Psoas muscle (tissue), 8 donors: Measurements from ENCODE around the gene PLIN3. TPM values are rescaled to one million over a fixed set of nuclear protein-coding genes. Genes with fewer than 3 reads are reported as not detected.
"Not testable (repeated sequence)": the region's sequence is repeated elsewhere in the genome, so short reads cannot be mapped to it uniquely, and the experiment has no call there.

Source experiments
- ATAC-seq, 4 donors: fragments of 200-7000 bp; cut with Tn5 transposase; one replicate each; pipeline ENCODE4 v1.9.1; 2020; ENCODE audit warnings: moderate library complexity in 3 of 4, mild to moderate bottlenecking in 2 of 4
- DNase-seq, 2 donors: peaks; one replicate each; pipeline ENCODE4 v3.0.0-alpha.2; 2020
- H3K27ac ChIP-seq: fragments of 200-600 bp; one replicate; pipeline ENCODE4 v1.8.0; 2022
- H3K27me3 ChIP-seq, 3 donors: fragments of 200-600 bp in 1 of 3; one replicate each; pipeline versions ENCODE4 v1.6.1 to v1.8.0; 2013 to 2022; ENCODE audit warnings: low read length in 2 of 3, mild to moderate bottlenecking in 2 of 3, moderate library complexity in 1 of 3; ENCODE audit not compliant: insufficient read depth in 3 of 3
- H3K36me3 ChIP-seq, 2 donors: fragments of 200-600 bp in 1 of 2; one replicate each; pipeline versions ENCODE4 v1.6.1 to v1.8.0; 2013 to 2022; ENCODE audit warnings: low read depth in 1 of 2, mild to moderate bottlenecking in 1 of 2, moderate library complexity in 1 of 2; ENCODE audit not compliant: insufficient read depth in 1 of 2
- H3K4me1 ChIP-seq: fragments of 200-600 bp; one replicate; pipeline ENCODE4 v1.8.0; 2022
- H3K4me3 ChIP-seq: fragments of 200-600 bp; one replicate; pipeline ENCODE4 v1.8.0; 2022; ENCODE audit warnings: mild to moderate bottlenecking
- H3K9me3 ChIP-seq: fragments of 200-600 bp; one replicate; pipeline ENCODE4 v1.8.0; 2022
- WGBS, 3 donors: extraction: QIAGEN DNeasy Blood & Tissue Kit; methylation state at CpG; one replicate each; pipeline versions ENCODE4 v1.1.6 to v1.1.7; 2013; 5-methylcytosine and 5-hydroxymethylcytosine counted together
- intact Hi-C, 2 donors: fragments of 100-400 bp; cut with DNase I; formaldehyde crosslinking; loops; one replicate each; pipeline versions ENCODE4 v1.11.0 to v1.14.2; 2022
- polyA plus RNA-seq, 3 donors: library from polyadenylated mRNA; stranded (reverse); fragments of 200-250 nt; gene quantifications; one replicate each; pipeline ENCODE4 v1.2.3, GENCODE V29; 2013
- total RNA-seq, 4 donors: library from RNA; stranded (reverse); fragmentation: NEBNext Ultra II Directional in 2 of 4; extraction: Animal tissue kit (Norgen Biotek cat#: 25700) in 2 of 4; gene quantifications; one replicate each; pipeline versions ENCODE4 v1.2.1 to v1.2.4, GENCODE V29; 2021 to 2023
- TF ChIP-seq, protein P1 (sequence below): fragments of 200-600 bp; IDR thresholded peaks from one replicate; pipeline ENCODE4 v1.8.0; 2022; ENCODE audit warnings: antibody characterized with exemption
- donor health status: healthy with polysubstance abuse.
- donor health status: DM: no; HTN: no; CAD: no; lungs with moderate emphysema.
- donor health status: Bipolar disorder and iron deficiency.
- donor health status: healthy.
- donor health status: DM: yes; HTN: yes; CAD: no.
- donor health status: DM: no; HTN: no; CAD: no.
- donor health status: DM: no; HTN: no; CAD: no.
- donor health status: DM: yes; HTN: yes; CAD: no.

The PLIN3 gene
- total and polyA plus RNA-seq, 7 donors = 67.2 to 309 (median 107) TPM

DNA sequence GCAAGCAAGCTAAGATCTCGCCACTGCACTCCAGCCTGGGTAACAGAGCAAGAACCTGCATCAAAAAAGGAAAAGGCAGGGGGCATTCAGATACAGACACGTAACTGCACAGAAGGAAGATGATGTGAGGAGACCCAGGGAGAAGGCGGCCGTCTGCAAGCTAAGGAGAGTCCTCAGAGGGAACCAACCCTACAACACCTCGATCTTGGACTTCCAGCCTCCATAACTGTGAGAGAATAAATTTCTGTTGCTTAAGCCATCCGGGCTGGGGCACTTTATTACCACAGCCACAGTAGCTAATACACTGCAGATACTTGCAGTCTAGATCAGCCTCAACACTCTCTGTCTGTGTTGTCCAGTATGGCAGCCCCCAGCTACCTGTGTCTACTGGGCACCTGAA is 43.9 kb downstream of the PLIN3 start:
- TF ChIP-seq, protein P1, sequence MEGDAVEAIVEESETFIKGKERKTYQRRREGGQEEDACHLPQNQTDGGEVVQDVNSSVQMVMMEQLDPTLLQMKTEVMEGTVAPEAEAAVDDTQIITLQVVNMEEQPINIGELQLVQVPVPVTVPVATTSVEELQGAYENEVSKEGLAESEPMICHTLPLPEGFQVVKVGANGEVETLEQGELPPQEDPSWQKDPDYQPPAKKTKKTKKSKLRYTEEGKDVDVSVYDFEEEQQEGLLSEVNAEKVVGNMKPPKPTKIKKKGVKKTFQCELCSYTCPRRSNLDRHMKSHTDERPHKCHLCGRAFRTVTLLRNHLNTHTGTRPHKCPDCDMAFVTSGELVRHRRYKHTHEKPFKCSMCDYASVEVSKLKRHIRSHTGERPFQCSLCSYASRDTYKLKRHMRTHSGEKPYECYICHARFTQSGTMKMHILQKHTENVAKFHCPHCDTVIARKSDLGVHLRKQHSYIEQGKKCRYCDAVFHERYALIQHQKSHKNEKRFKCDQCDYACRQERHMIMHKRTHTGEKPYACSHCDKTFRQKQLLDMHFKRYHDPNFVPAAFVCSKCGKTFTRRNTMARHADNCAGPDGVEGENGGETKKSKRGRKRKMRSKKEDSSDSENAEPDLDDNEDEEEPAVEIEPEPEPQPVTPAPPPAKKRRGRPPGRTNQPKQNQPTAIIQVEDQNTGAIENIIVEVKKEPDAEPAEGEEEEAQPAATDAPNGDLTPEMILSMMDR = no peak
- Histone ChIP-seq H3K4me3 (no peak overlapping the region), H3K27me3 (no peaks in the 10 kb centered on the region), H3K27ac (no peak overlapping the region), H3K9me3 (no peaks in the 10 kb centered on the region), H3K4me1 (no peaks in the 10 kb centered on the region), H3K36me3 (peaks cover 0 to 24% of the 10 kb centered on the region in 2 donors)
- DNase-seq = no peak
- intact Hi-C loops = no loop called here
- WGBS, 3 donors = 79 to 96% (median 86%) methylated on average over 6 of the region's 6 CpGs
- ATAC-seq = no peak

DNA sequence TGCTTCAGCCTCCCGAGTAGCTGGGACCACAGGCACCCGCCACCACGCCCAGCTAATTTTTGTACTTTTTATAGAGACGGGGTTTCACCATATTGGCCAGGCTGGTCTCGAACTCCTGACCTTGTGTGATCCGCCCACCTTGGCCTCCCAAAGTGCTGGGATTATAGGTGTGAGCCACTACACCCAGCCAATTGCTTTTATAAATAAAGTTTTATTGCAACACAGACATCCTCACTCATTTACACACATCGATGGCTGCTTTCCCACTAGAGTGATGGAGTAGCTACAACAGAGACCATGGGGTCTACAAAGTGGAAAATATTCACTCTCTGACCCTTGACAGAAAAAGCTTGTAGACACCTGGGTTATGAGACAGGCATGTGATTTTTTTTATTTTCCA is 45.1 kb downstream of the PLIN3 start:
- WGBS, 3 donors = 95 to 98% (median 98%) methylated on average over 7 of the region's 7 CpGs

DNA sequence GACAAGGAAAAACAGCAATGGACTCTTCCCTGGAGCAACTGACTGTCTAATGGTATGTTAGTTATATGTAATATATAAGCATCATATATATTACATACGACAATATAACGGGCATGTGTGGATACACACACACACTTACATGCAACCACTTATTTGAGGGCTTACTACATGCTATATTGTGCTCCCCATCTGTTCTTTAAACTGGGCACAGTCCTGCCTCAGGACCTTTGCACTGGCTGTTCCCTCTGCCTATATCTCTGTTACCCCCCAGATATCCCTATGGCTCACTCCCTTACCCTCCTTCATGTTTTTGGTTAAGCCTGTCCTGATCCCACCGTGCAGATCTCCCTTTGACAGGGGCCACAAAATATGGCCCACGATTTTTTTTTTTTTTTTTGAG is 46.2 kb downstream of the PLIN3 start:
- DNase-seq (no peak), ATAC-seq (no peak)
- TF ChIP-seq, protein P1 = no peak
- Histone ChIP-seq H3K4me1 (peaks cover 8% of the 10 kb centered on the region), H3K27me3 (no peaks in the 10 kb centered on the region), H3K36me3 (peaks cover 3 to 47% of the 10 kb centered on the region in 2 donors), H3K27ac (no peak overlapping the region), H3K4me3 (no peak overlapping the region), H3K9me3 (no peaks in the 10 kb centered on the region)
- intact Hi-C loops = no loop called here
- 66 to 95% (median 89%) methylated on average over 4 of the region's 4 CpGs for WGBS, 3 donors

More for the DNA sequence above, 45.1 kb downstream of the PLIN3 start:
- H3K27ac ChIP-seq, H3K4me3 ChIP-seq, H3K9me3 ChIP-seq, ATAC-seq, H3K27me3 ChIP-seq, DNase-seq, intact Hi-C loops, H3K4me1 ChIP-seq: not testable (repeated sequence)
- H3K36me3 ChIP-seq = peaks cover 3 to 36% of the 10 kb centered on the region in 2 donors

DNA sequence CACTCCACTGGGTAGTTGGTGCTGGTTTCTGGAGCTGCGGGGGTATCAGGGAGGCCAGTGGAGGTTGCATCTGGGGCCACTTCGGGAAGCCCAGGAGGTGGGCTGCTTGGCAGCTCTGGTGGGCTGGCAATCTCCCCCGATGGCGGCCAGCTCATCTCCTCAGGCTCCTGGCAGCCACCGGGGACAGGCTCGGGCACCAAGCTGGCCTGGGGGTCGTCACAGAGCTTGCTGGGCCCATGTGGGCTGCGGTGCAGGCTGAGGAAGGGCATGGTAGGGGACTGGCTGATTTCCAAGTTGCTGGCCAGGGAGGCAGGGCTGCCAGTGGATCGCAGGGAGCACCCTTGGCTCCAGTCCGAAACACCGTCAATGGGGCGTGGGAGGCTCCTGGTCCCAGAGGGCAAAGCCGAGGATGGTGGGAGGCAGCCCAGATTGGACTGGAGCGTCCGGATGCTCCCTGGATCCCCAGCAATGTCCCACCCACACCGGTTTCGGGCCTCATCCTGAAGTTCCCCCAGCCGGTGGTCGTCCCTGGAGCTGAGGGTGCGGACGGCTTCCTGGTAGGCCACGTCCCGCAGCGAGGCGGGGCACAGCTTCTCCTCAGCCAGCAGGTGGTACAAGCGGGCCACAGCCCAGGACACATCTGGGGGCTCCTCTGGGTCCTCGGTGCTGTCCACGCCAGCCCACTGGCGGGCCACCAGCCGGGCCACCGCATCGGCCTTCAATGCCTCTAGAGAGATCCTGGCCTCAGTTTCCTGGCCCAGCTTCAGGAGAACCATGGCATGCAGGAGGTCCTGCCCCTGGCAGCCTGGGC is 49.8 kb downstream of the PLIN3 start:
- H3K4me1 ChIP-seq = peaks cover 32% of the 10 kb centered on the region
- DNase-seq (peak in 1 of 2 donors; percentile 52), ATAC-seq (no peak)
- TF ChIP-seq, protein P1 = no peak
- H3K4me3 ChIP-seq = no peak overlapping the region
- H3K27ac ChIP-seq = peak overlapping the region; percentile 16
- intact Hi-C loops = loop anchor here in 1 of 2 donors (10.0 kb wide), 1 partner anchor 217 kb away; no protein-coding TSS in a partner anchor
- H3K27me3 ChIP-seq = no peaks in the 10 kb centered on the region
- peaks cover 3 to 37% of the 10 kb centered on the region in 2 donors for H3K36me3 ChIP-seq
- WGBS, 3 donors = 82 to 91% (median 87%) methylated on average over 30 to 32 of the region's 32 CpGs
- H3K9me3 ChIP-seq = no peaks in the 10 kb centered on the region

DNA sequence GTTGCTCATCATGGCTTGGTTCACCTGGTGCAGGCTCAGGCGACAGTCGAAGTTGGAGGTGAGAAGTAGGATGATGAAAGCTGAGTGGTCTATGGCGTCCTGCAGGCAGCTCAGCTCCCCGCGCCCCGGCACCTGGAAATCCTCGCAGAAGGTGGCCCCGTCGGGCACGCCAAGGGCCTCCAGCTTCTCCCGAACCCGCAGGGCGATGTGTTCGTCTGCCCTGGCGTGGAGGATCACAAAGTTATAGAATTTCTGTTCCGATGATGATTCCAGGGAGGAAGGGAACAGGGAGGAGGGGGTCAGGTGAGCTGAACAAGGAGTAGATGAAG is 50.6 kb downstream of the PLIN3 start:
- Histone ChIP-seq H3K4me1 (peaks cover 35% of the 10 kb centered on the region), H3K27ac (peak overlapping the region; percentile 93), H3K4me3 (no peak overlapping the region), H3K9me3 (no peaks in the 10 kb centered on the region), H3K36me3 (peaks cover 3 to 37% of the 10 kb centered on the region in 2 donors), H3K27me3 (no peaks in the 10 kb centered on the region)
- no peak for DNase-seq
- WGBS, 3 donors = 87 to 93% (median 91%) methylated on average over 16 of the region's 16 CpGs
- intact Hi-C loops = loop anchor here in 1 of 2 donors (10.0 kb wide), 1 partner anchor 218 kb away; no protein-coding TSS in a partner anchor
- TF ChIP-seq, protein P1 = no peak
- ATAC-seq = no peak
